K562 (cell line): Measurements from ENCODE around the gene IRF1. TPM values are rescaled to one million over a fixed set of nuclear protein-coding genes. Genes with fewer than 3 reads are reported as not detected.

Experiments
- ARID3B ChIP-seq: fragments of 250-450 bp; sonication (Bioruptor Pico); IDR thresholded peaks from 2 replicates; pipeline ENCODE4 v1.4.0; 2020; ENCODE audit warnings: borderline replicate concordance
- ARID4B ChIP-seq: sonication (generic); formaldehyde crosslinking; IDR thresholded peaks from 2 replicates; pipeline ENCODE4 v1.8.0; 2022; ENCODE audit warnings: mild to moderate bottlenecking, missing genetic modification reagents
- ASH1L ChIP-seq: fragments of 450-650 bp; IDR thresholded peaks from 2 replicates; pipeline ENCODE4 v1.6.1; 2018; ENCODE audit warnings: borderline replicate concordance, mild to moderate bottlenecking, low read depth; ENCODE audit not compliant: partially characterized antibody
- CBX2 ChIP-seq: fragments of 200-600 bp; sonication (generic); IDR thresholded peaks from one replicate; pipeline ENCODE4 v1.6.1; 2012; ENCODE audit warnings: mild to moderate bottlenecking, low read length, inconsistent platforms; ENCODE audit not compliant: insufficient read depth, poor library complexity, severe bottlenecking
- DNMT1 ChIP-seq: fragments of 450-650 bp; IDR thresholded peaks from 2 replicates; pipeline ENCODE4 v1.6.1; 2016; ENCODE audit warnings: antibody characterized with exemption, mild to moderate bottlenecking
- ETV1 ChIP-seq: fragments of 450-650 bp; conservative IDR thresholded peaks from 2 replicates; pipeline ENCODE4 v1.6.1; 2016; ENCODE audit warnings: missing genetic modification characterization, control low read depth, low read depth, missing compliant biosample characterization
- HEY1 ChIP-seq: fragments of 250-450 bp; sonication (Bioruptor Pico); IDR thresholded peaks from 2 replicates; pipeline ENCODE4 v1.5.0; 2020; ENCODE audit warnings: mild to moderate bottlenecking, moderate library complexity, borderline replicate concordance
- NCOA2 ChIP-seq, 2 experiments: fragments of 450-650 bp; IDR thresholded peaks; 2 replicates each; pipeline ENCODE4 v1.6.1; 2018; ENCODE audit warnings: mild to moderate bottlenecking in 2 of 2, moderate library complexity in 1 of 2; ENCODE audit not compliant: partially characterized antibody in 2 of 2
- NR2F6 ChIP-seq: fragments of 450-650 bp; formaldehyde crosslinking; IDR thresholded peaks from 2 replicates; pipeline ENCODE4 v1.4.0; 2020; ENCODE audit warnings: mild to moderate bottlenecking
- PHF21A ChIP-seq: fragments of 450-650 bp; IDR thresholded peaks from 2 replicates; pipeline ENCODE4 v1.6.1; 2017; ENCODE audit warnings: low read depth, borderline replicate concordance
- POLR2G ChIP-seq: fragments of 200-400 bp; formaldehyde crosslinking; IDR thresholded peaks from 2 replicates; pipeline ENCODE4 v1.6.1; 2017; ENCODE audit warnings: low read depth, mild to moderate bottlenecking, antibody characterized with exemption, low read length, moderate library complexity
- RFX7 ChIP-seq: fragments of 250-450 bp; sonication (Bioruptor Pico); IDR thresholded peaks from 2 replicates; pipeline ENCODE4 v1.5.1; 2021; ENCODE audit warnings: mild to moderate bottlenecking
- ZNF253 ChIP-seq: fragments of 250-450 bp; sonication (Bioruptor Pico); conservative IDR thresholded peaks from 2 replicates; pipeline ENCODE4 v1.6.1; 2021; ENCODE audit warnings: mild to moderate bottlenecking
- ZNF316 ChIP-seq: fragments of 450-650 bp; IDR thresholded peaks from 2 replicates; pipeline ENCODE4 v1.6.1; 2016
- ZNF431 ChIP-seq: sonication (generic); formaldehyde crosslinking; IDR thresholded peaks from 2 replicates; pipeline ENCODE4 v1.8.0; 2022; ENCODE audit warnings: mild to moderate bottlenecking, missing genetic modification reagents
- ZNF436 ChIP-seq: fragments of 250-450, 450-650 bp; sonication (Bioruptor Pico); formaldehyde crosslinking; IDR thresholded peaks from 2 replicates; pipeline ENCODE4 v1.7.0; 2020; ENCODE audit warnings: mild to moderate bottlenecking
- polyA plus RNA-seq, 8 experiments: library from polyadenylated mRNA; depleted of rRNA in 4 of 8; stranded (reverse) in 5 of 8; unstranded in 3 of 8; fragments of >200 nt; fragmentation: Nextera tagmentation in 2 of 8; fragmentation: Illumina TruSeq in 1 of 8; extraction: Ambion mirVana in 2 of 8; extraction: Trizol in 1 of 8; gene quantifications; 2 replicates each; pipeline versions ENCODE4 v1.2.1 to v1.2.3, GENCODE V29; 2011 to 2014; ENCODE audit warnings: inconsistent platforms in 1 of 8, missing spikeins in 1 of 8
- total RNA-seq, 7 experiments: library from RNA; depleted of rRNA in 6 of 7; stranded (reverse); fragments of >200 nt in 6 of 7; fragmentation: Illumina TruSeq in 2 of 7; extraction: Trizol in 2 of 7; gene quantifications; 2 replicates each; pipeline versions ENCODE4 v1.2.1 to v1.2.3, GENCODE V29; 2011 to 2021; ENCODE audit warnings: low replicate concordance in 1 of 7
- TF ChIP-seq, protein P1 (sequence below): IDR thresholded peaks from 2 replicates; pipeline ENCODE4 v1.6.1; 2014; ENCODE audit warnings: antibody characterized with exemption

IRF1 gene
- total and polyA plus RNA-seq, 9 of the 15 experiments (the other 6 are each of a cell fraction or from before 2014, with no cell fraction given), result 1.1 to 12.3 (median 5.9) TPM

DNA sequence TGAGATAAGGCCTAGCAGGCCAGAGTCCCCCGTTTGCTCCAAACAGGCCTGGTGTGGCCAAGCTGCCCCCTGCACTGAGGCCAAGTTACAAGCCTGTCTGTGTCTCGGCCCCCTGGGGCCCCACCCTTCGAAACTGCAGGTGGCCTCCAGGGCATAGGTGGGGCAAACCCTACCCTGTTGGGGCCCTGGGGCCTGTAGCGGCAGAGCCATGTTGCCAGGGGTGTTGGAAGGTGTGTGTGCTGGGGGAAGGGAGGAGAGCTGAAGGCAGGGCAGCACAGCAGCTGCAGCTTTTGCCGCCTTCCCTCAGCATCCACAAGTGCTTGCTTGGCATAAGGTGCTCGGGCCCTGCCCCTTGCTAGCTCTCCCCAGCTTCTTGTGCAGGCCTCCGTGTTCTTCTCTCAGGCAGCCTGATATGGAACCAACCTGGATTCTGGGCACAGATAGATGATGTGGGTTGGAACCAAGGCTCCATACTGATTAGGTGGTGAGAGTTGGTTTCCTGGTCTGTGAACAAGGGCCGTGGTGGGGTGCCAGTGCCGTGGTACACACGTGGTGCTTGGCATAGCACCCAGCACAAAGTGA is 12.7 kb downstream of the IRF1 start (continued):
- TF ChIP-seq ARID3B (no peak), ZNF431 (no peak), ZNF436 (CRISPR knock-in tag) (no peak), ASH1L (no peak), ETV1 (tag) (no peak), HEY1 (CRISPR knock-in tag) (no peak), ARID4B (CRISPR knock-in tag) (no peak), PHF21A (no peak), CBX2 (no peak), POLR2G (peak; percentile 33; the same call in 1 of the 2 replicates), NR2F6 (CRISPR knock-in tag) (no peak), NCOA2 (IDR thresholded peaks at IDR 0.05; ENCODE audit: partially characterized antibody in 2 of 2) (no peak), ZNF316 (no peak), ZNF253 (CRISPR knock-in tag) (no peak), DNMT1 (no peak), RFX7 (CRISPR knock-in tag) (no peak)
- TF ChIP-seq, protein P1, sequence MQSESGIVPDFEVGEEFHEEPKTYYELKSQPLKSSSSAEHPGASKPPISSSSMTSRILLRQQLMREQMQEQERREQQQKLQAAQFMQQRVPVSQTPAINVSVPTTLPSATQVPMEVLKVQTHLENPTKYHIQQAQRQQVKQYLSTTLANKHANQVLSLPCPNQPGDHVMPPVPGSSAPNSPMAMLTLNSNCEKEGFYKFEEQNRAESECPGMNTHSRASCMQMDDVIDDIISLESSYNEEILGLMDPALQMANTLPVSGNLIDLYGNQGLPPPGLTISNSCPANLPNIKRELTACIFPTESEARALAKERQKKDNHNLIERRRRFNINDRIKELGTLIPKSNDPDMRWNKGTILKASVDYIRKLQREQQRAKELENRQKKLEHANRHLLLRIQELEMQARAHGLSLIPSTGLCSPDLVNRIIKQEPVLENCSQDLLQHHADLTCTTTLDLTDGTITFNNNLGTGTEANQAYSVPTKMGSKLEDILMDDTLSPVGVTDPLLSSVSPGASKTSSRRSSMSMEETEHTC, result no peak
